ENCODE measurements around the gene PDE1A.

PDE1A gene

GRCh38 chr2:182186132-182186735 is 240.6 kb downstream of the PDE1A start:
- FAIRE-seq, result peak; percentile 100

- no peak for FAIRE-seq
Measured at GRCh38 chr2:182182436-182182835, 244.4 kb downstream of the PDE1A start.

GRCh38 chr2:182181381-182181780 is 245.5 kb downstream of the PDE1A start:
- no peak for FAIRE-seq

GRCh38 chr2:182179176-182179575 is 247.7 kb downstream of the PDE1A start:
- no peak for FAIRE-seq

GRCh38 chr2:182173944-182174622 is 252.8 kb downstream of the PDE1A start:
- FAIRE-seq, result no peak

- FAIRE-seq, result no peak
Measured at GRCh38 chr2:182170341-182170740, 256.5 kb downstream of the PDE1A start.

GRCh38 chr2:182167882-182168281 is 259.0 kb downstream of the PDE1A start:
- no peak for FAIRE-seq

- FAIRE-seq, result no peak
Measured at GRCh38 chr2:182166841-182167240, 260.0 kb downstream of the PDE1A start.

- no peak for FAIRE-seq
Measured at GRCh38 chr2:182166406-182166805, 260.4 kb downstream of the PDE1A start.

GRCh38 chr2:182165202-182165601 is 261.6 kb downstream of the PDE1A start:
- no peak for FAIRE-seq

GRCh38 chr2:182164686-182165085 is 262.1 kb downstream of the PDE1A start:
- no peak for FAIRE-seq

- no peak for FAIRE-seq
Measured at GRCh38 chr2:182163878-182164277, 263.0 kb downstream of the PDE1A start.

GRCh38 chr2:182148344-182148743 is 278.5 kb downstream of the PDE1A start:
- FAIRE-seq, result no peak

- FAIRE-seq, result no peak
Measured at GRCh38 chr2:182144776-182145165, 282.1 kb downstream of the PDE1A start.

- no peak for FAIRE-seq
Measured at GRCh38 chr2:182144041-182144775, 282.6 kb downstream of the PDE1A start.

GRCh38 chr2:182142062-182142461 is 284.8 kb downstream of the PDE1A start:
- no peak for FAIRE-seq

GRCh38 chr2:182134201-182134600 is 292.6 kb downstream of the PDE1A start:
- FAIRE-seq, result no peak

- FAIRE-seq, result peak; percentile 13
Measured at GRCh38 chr2:182133195-182133891, 293.5 kb downstream of the PDE1A start.

- FAIRE-seq, result no peak
Measured at GRCh38 chr2:182132605-182133004, 294.2 kb downstream of the PDE1A start.

GRCh38 chr2:182128821-182129707 is 297.8 kb downstream of the PDE1A start:
- FAIRE-seq, result no peak

- FAIRE-seq, result no peak
Measured at GRCh38 chr2:182117196-182117595, 309.6 kb downstream of the PDE1A start.

- FAIRE-seq, result no peak
Measured at GRCh38 chr2:182116774-182117173, 310.1 kb downstream of the PDE1A start.

Data from islet of Langerhans (tissue), 1 donor.